Loucy (cell line): ENCODE measurements around the gene UBE2D2.

Experiments
- EZH2phosphoT487 ChIP-seq: fragments of 200-600 bp; IDR thresholded peaks from 2 replicates; pipeline ENCODE4 v1.6.1; 2018; ENCODE audit warnings: antibody characterized with exemption, mild to moderate bottlenecking, moderate library complexity, borderline replicate concordance
- TF ChIP-seq, protein P1 (sequence below): fragments of 200-600 bp; sonication (generic); conservative IDR thresholded peaks from 2 replicates; pipeline ENCODE4 v1.5.1; 2014; ENCODE audit warnings: mild to moderate bottlenecking, antibody characterized with exemption, low read length

DNA sequence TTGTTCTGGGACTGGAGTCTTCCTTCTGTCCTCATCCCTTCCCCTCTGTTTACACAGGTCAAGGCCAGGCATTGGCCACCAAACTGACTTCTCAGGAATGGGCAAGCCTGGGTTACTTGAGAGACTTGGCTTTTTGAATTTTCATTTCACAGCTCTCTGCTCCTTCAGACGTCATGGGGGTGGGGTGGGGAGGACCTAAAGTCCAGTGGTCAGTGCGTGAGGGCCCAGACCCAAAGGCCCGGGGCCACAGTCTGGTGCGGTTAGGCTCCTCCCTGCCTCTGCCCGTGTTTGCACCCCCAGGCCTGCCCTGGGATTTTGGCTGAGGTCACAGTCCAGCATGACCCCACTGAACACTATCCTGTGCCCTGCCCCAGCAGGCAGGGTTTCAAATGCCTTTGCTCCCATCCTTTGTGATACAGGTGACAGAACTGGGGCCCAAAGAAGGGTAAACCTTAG lies 82.9 kb downstream of the UBE2D2 start:
- TF ChIP-seq, protein P1, sequence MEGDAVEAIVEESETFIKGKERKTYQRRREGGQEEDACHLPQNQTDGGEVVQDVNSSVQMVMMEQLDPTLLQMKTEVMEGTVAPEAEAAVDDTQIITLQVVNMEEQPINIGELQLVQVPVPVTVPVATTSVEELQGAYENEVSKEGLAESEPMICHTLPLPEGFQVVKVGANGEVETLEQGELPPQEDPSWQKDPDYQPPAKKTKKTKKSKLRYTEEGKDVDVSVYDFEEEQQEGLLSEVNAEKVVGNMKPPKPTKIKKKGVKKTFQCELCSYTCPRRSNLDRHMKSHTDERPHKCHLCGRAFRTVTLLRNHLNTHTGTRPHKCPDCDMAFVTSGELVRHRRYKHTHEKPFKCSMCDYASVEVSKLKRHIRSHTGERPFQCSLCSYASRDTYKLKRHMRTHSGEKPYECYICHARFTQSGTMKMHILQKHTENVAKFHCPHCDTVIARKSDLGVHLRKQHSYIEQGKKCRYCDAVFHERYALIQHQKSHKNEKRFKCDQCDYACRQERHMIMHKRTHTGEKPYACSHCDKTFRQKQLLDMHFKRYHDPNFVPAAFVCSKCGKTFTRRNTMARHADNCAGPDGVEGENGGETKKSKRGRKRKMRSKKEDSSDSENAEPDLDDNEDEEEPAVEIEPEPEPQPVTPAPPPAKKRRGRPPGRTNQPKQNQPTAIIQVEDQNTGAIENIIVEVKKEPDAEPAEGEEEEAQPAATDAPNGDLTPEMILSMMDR = no peak
- TF ChIP-seq EZH2phosphoT487 = no peak
